HEK293 (cell line): Measurements from ENCODE around the gene AKAP9.

Experiments
- CTCF ChIA-PET: fragments of 350-600 bp; formaldehyde crosslinking; extraction: SDS; loops from one replicate; lab custom pipeline; 2021; ENCODE audit warnings: antibody characterized with exemption; lab: Yijun Ruan, JAX
- POLR2A ChIA-PET: fragments of 300-600 bp; formaldehyde crosslinking; extraction: SDS; loops from one replicate; lab custom pipeline; 2020; ENCODE audit warnings: antibody characterized with exemption, inconsistent platforms; lab: Yijun Ruan, JAX
- H3K27ac ChIP-seq: fragments of 200-500 bp; sonication (Bioruptor generic); 2 replicates; pipeline ENCODE4 v1.5.1; 2014; ENCODE audit warnings: low read depth, low read length, control low read depth, inconsistent platforms; ENCODE audit errors: extremely low read depth
- H3K36me3 ChIP-seq, 2 experiments: fragments of 200-500 bp in 1 of 2; sonication (Bioruptor generic) in 1 of 2; 1 replicate in 1 of 2; 2 replicates in 1 of 2; pipeline ENCODE4 v1.5.1; 2014 to 2017; ENCODE audit warnings: inconsistent platforms in 2 of 2, low read length in 2 of 2; ENCODE audit not compliant: control insufficient read depth in 2 of 2, insufficient read depth in 1 of 2
- H3K4me1 ChIP-seq: fragments of 200-500 bp; sonication (Bioruptor generic); 2 replicates; pipeline ENCODE4 v1.5.1; 2014; ENCODE audit warnings: mild to moderate bottlenecking, low read length, inconsistent platforms; ENCODE audit not compliant: control insufficient read depth, insufficient read depth
- H3K4me3 ChIP-seq: 2 replicates; pipeline ENCODE4 v1.5.1; 2011; ENCODE audit warnings: low read depth, mild to moderate bottlenecking, control low read depth, low read length, moderate library complexity
- H3K9me3 ChIP-seq: fragments of 200-500 bp; sonication (Bioruptor generic); 2 replicates; pipeline ENCODE4 v1.5.1; 2014; ENCODE audit warnings: low read depth, low read length, inconsistent platforms; ENCODE audit not compliant: control insufficient read depth, insufficient read depth
- GLIS2 ChIP-seq: fragments of 450-650 bp; formaldehyde crosslinking; IDR thresholded peaks from 2 replicates; pipeline ENCODE4 v1.5.1; 2016; ENCODE audit warnings: missing biosample characterization, missing genetic modification characterization
- KLF7 ChIP-seq: fragments of 450-650 bp; formaldehyde crosslinking; IDR thresholded peaks from 2 replicates; pipeline ENCODE4 v1.5.1; 2016; ENCODE audit warnings: missing biosample characterization, missing genetic modification characterization, borderline replicate concordance
- SCRT2 ChIP-seq: fragments of 450-650 bp; formaldehyde crosslinking; IDR thresholded peaks from 2 replicates; pipeline ENCODE4 v1.5.1; 2016; ENCODE audit warnings: missing biosample characterization, missing genetic modification characterization
- ZBTB21 ChIP-seq: fragments of 450-650 bp; formaldehyde crosslinking; IDR thresholded peaks from 2 replicates; pipeline ENCODE4 v1.5.1; 2017; ENCODE audit warnings: missing biosample characterization, missing genetic modification characterization
- ZBTB7A ChIP-seq: fragments of 450-650 bp; formaldehyde crosslinking; IDR thresholded peaks from 2 replicates; pipeline ENCODE4 v1.5.1; 2016; ENCODE audit warnings: low read depth, missing biosample characterization, missing genetic modification characterization
- ZNF114 ChIP-seq: fragments of 450-650 bp; formaldehyde crosslinking; IDR thresholded peaks from 2 replicates; pipeline ENCODE4 v1.5.0; 2017; ENCODE audit warnings: missing biosample characterization, missing genetic modification characterization
- ZNF302 ChIP-seq: fragments of 450-650 bp; formaldehyde crosslinking; IDR thresholded peaks from 2 replicates; pipeline ENCODE4 v1.5.1; 2016; ENCODE audit warnings: missing biosample characterization, missing genetic modification characterization, low read depth
- ZNF311 ChIP-seq: fragments of 450-650 bp; formaldehyde crosslinking; IDR thresholded peaks from 2 replicates; pipeline ENCODE4 v1.5.1; 2017; ENCODE audit warnings: missing biosample characterization, missing genetic modification characterization, borderline replicate concordance
- ZNF354C ChIP-seq: fragments of 450-650 bp; formaldehyde crosslinking; IDR thresholded peaks from 2 replicates; pipeline ENCODE4 v1.5.1; 2016; ENCODE audit warnings: missing biosample characterization, missing genetic modification characterization, low read depth, borderline replicate concordance
- ZNF433 ChIP-seq: fragments of 450-650 bp; formaldehyde crosslinking; IDR thresholded peaks from 2 replicates; pipeline ENCODE4 v1.5.1; 2016; ENCODE audit warnings: missing biosample characterization, missing genetic modification characterization, low read depth
- ZNF501 ChIP-seq: fragments of 450-650 bp; formaldehyde crosslinking; IDR thresholded peaks from 2 replicates; pipeline ENCODE4 v1.5.1; 2016; ENCODE audit warnings: missing biosample characterization, missing genetic modification characterization
- ZNF560 ChIP-seq: fragments of 450-650 bp; formaldehyde crosslinking; IDR thresholded peaks from 2 replicates; pipeline ENCODE4 v1.5.1; 2017; ENCODE audit warnings: missing biosample characterization, missing genetic modification characterization, borderline replicate concordance
- ZXDB ChIP-seq: fragments of 450-650 bp; formaldehyde crosslinking; IDR thresholded peaks from 2 replicates; pipeline ENCODE4 v1.5.1; 2016; ENCODE audit warnings: missing biosample characterization, missing genetic modification characterization
- TF ChIP-seq, protein P1 (sequence below): fragments of 450-650 bp; formaldehyde crosslinking; IDR thresholded peaks from 2 replicates; pipeline ENCODE4 v1.5.1; 2017; ENCODE audit warnings: missing biosample characterization, missing genetic modification characterization
- TF ChIP-seq, protein P2 (sequence below): fragments of 450-650 bp; formaldehyde crosslinking; IDR thresholded peaks from 2 replicates; pipeline ENCODE4 v1.5.1; 2017; ENCODE audit warnings: missing biosample characterization, missing genetic modification characterization
- TF ChIP-seq, protein P3 (sequence below): fragments of 450-650 bp; formaldehyde crosslinking; IDR thresholded peaks from 2 replicates; pipeline ENCODE4 v1.5.1; 2016; ENCODE audit warnings: missing biosample characterization, missing genetic modification characterization
- TF ChIP-seq, protein P4 (sequence below): fragments of 450-650 bp; formaldehyde crosslinking; IDR thresholded peaks from 2 replicates; pipeline ENCODE4 v1.5.1; 2016; ENCODE audit warnings: missing biosample characterization, missing genetic modification characterization
- TF ChIP-seq, protein P5 (sequence below): fragments of 450-650 bp; formaldehyde crosslinking; IDR thresholded peaks from 2 replicates; pipeline ENCODE4 v1.5.0; 2017; ENCODE audit warnings: missing biosample characterization, missing genetic modification characterization, borderline replicate concordance

AKAP9 gene

DNA sequence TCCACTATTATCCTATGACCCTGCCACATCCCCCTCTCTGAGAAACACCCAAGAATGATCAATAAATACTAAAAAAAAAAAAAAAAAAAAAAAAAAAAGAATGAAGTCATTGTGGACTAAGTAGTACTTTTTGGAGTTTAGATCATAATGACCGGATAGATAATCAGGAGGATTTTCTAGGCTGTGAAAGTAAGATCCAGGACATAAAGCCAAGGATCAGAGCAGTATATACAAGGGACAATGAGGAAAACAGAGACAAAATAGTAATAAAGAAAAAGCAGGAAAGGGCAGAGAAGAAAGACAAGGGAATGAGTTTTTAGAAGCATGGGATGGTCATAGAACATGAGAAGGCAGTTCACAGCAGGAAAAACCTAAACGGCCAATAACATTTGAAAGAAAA lies 87.6 kb downstream of the AKAP9 start:
- TF ChIP-seq, protein P1, sequence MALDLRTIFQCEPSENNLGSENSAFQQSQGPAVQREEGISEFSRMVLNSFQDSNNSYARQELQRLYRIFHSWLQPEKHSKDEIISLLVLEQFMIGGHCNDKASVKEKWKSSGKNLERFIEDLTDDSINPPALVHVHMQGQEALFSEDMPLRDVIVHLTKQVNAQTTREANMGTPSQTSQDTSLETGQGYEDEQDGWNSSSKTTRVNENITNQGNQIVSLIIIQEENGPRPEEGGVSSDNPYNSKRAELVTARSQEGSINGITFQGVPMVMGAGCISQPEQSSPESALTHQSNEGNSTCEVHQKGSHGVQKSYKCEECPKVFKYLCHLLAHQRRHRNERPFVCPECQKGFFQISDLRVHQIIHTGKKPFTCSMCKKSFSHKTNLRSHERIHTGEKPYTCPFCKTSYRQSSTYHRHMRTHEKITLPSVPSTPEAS (tag by site-specific recombination) = no peak
- no peak for TF ChIP-seq SCRT2
- no peak for TF ChIP-seq ZNF114 (tag by site-specific recombination)
- TF ChIP-seq, protein P2, sequence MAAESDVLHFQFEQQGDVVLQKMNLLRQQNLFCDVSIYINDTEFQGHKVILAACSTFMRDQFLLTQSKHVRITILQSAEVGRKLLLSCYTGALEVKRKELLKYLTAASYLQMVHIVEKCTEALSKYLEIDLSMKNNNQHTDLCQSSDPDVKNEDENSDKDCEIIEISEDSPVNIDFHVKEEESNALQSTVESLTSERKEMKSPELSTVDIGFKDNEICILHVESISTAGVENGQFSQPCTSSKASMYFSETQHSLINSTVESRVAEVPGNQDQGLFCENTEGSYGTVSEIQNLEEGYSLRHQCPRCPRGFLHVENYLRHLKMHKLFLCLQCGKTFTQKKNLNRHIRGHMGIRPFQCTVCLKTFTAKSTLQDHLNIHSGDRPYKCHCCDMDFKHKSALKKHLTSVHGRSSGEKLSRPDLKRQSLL (tag by site-specific recombination) = no peak
- no peak for TF ChIP-seq ZXDB (tag by site-specific recombination)
- no peak for TF ChIP-seq ZNF302
- no peak for TF ChIP-seq ZNF433 (tag by site-specific recombination)
- no peak for TF ChIP-seq GLIS2
- TF ChIP-seq, protein P3, sequence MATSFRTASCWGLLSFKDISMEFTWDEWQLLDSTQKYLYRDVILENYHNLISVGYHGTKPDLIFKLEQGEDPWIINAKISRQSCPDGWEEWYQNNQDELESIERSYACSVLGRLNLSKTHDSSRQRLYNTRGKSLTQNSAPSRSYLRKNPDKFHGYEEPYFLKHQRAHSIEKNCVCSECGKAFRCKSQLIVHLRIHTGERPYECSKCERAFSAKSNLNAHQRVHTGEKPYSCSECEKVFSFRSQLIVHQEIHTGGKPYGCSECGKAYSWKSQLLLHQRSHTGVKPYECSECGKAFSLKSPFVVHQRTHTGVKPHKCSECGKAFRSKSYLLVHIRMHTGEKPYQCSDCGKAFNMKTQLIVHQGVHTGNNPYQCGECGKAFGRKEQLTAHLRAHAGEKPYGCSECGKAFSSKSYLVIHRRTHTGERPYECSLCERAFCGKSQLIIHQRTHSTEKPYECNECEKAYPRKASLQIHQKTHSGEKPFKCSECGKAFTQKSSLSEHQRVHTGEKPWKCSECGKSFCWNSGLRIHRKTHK (tag by site-specific recombination) = no peak
- TF ChIP-seq KLF7 (tag by site-specific recombination) = no peak
- TF ChIP-seq ZBTB21 = no peak
- TF ChIP-seq, protein P4, sequence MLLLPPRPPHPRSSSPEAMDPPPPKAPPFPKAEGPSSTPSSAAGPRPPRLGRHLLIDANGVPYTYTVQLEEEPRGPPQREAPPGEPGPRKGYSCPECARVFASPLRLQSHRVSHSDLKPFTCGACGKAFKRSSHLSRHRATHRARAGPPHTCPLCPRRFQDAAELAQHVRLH (tag by site-specific recombination) = no peak
- TF ChIP-seq, all 188 proteins: peak for 0
- Histone ChIP-seq H3K9me3 (no peaks in the 10 kb centered on the region), H3K4me3 (no peak overlapping the region), H3K36me3 (peaks cover 17 to 26% of the 10 kb centered on the region in 2 experiments), H3K4me1 (no peaks in the 10 kb centered on the region), H3K27ac (no peak overlapping the region)
- ChIA-PET POLR2A (no interaction called here), CTCF (no interaction called here)

DNA sequence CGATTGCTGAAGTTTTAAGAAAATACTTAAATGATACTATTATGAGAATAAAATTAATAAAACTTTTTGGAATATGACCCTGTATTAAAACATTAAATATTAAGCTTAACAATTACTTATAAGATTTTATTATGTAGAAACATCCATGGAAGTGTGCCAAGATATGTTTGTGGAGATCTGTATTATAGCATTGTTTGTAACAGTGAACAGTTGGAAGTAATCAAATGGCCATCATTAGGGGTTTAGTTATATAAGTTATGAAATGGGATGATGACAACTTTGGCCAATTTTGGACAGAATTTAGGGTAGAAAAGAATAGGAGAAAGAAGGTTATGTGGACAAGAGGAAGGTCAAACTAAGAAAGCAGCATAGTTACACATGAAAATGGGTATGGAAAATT lies 88.0 kb downstream of the AKAP9 start:
- Histone ChIP-seq H3K4me3 (no peak overlapping the region), H3K27ac (no peak overlapping the region), H3K4me1 (no peaks in the 10 kb centered on the region), H3K36me3 (peaks cover 18 to 22% of the 10 kb centered on the region in 2 experiments), H3K9me3 (no peaks in the 10 kb centered on the region)
- POLR2A ChIA-PET = no interaction called here
- CTCF ChIA-PET = no interaction called here
- TF ChIP-seq ZNF560 (tag by site-specific recombination) = no peak
- TF ChIP-seq, protein P5, sequence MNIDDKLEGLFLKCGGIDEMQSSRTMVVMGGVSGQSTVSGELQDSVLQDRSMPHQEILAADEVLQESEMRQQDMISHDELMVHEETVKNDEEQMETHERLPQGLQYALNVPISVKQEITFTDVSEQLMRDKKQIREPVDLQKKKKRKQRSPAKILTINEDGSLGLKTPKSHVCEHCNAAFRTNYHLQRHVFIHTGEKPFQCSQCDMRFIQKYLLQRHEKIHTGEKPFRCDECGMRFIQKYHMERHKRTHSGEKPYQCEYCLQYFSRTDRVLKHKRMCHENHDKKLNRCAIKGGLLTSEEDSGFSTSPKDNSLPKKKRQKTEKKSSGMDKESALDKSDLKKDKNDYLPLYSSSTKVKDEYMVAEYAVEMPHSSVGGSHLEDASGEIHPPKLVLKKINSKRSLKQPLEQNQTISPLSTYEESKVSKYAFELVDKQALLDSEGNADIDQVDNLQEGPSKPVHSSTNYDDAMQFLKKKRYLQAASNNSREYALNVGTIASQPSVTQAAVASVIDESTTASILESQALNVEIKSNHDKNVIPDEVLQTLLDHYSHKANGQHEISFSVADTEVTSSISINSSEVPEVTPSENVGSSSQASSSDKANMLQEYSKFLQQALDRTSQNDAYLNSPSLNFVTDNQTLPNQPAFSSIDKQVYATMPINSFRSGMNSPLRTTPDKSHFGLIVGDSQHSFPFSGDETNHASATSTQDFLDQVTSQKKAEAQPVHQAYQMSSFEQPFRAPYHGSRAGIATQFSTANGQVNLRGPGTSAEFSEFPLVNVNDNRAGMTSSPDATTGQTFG (tag by site-specific recombination) = no peak
- TF ChIP-seq ZNF354C = no peak
- no peak for TF ChIP-seq ZNF501 (tag by site-specific recombination)
- TF ChIP-seq ZBTB7A (tag by site-specific recombination) = no peak
- TF ChIP-seq ZNF311 = no peak
